ENCODE measurements around the gene SLC5A10.

The SLC5A10 gene

GRCh38 chr17:19004421-19005136, 52.6 kb downstream of the SLC5A10 start, which contains the start of gene FAM83G:
Gene FAM83G (minus strand): TSS chr17:19004764. CDS start chr17:19004041, 723 bp downstream.
- DNase-seq, result no peak

GRCh38 chr17:19005137-19005773, 53.3 kb downstream of the SLC5A10 start:
- no peak for DNase-seq

DNA sequence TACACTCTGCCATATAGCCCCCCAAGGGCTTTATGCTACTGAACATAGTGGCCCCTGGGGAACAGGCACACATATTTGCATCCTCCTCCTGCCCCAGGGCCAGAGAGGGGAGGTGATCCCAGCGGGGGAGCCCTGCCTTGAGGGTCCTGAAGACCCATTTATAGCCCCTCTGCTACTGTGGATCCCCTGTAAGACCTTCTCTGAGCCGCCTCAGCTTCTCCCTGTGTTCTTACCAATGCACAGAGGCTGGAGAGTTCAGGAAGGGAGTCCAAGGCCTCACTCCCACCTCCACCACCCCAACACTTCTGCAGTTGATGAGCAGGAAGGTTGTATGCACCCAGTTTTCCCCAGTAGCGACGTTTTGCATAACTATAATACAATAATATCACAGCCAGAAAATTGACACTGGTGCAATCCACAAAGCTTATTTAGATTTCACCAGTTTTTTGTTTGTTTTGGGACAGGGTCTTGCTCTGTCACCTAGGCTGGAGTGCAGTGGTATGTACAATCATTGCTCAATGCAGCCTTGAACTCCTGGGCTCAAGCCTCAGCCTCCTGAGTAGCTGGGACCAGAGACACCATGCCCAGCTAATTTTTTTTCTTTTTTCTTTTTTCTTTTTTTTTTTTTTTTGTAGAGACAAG, 53.9 kb downstream of the SLC5A10 start:
- DNase-seq, result no peak

- no peak for DNase-seq
These were observed 54.7 kb downstream of the SLC5A10 start for GRCh38 chr17:19006698-19007097.

DNA sequence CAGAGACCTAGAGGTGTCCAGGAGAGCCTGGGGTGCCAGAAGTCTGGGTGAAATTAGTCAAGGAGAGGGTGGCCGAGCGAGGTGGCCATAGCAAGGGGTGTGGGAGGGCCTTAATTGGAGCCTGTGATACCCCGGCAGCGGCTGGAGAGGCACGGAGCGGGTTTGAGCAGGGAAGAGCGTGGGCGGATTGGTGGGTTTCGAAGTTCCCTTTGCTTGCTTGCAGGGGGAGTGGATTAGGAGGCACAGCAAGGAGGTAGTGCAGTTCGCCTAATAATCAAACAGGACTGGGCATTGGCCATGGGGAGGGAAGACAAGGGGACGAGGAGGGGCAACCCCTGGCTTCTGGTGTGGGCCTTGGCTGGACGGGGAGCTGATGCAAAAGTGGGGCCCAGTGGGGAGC, 58.0 kb downstream of the SLC5A10 start:
- DNase-seq, result no peak

DNA sequence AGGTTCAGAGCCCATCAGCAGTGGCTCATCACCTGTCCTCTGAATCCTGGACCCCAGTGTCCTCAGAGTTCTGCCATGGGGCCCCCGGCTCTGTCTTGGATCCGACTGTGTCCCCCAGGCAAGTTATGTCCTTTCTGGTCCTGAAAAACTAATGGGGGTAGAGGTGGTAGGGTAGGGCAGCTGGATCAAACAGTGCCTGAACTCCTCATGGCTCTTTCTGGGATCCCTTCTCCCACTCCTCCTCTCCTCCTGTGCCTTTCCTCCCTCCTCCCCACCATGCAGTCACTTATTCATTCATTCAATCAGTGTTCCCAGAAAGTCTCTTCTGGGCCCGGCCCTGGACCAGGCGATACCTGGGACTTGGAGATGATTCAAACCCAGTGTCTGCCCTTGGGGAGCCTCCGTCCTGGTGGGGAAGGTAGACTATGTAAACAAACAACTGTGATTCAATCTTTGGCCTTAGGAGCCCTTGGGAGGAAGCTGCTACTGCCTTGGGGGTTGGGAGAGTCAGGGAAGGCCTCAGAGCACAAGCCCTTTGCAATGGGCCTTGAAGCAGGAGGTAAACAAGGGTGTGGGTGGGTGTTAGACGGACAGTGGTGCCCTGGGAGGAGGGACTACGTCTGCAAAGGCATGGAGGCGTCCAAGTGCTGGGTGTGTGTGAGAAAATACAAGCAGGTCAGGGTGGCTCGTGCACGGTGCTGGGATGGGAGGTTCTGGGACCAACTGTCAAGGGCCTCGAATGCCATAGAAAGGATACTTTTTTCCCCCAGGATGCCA, 59.0 kb downstream of the SLC5A10 start:
- no peak for DNase-seq

GRCh38 chr17:19011581-19011980, 59.6 kb downstream of the SLC5A10 start:
- DNase-seq, result no peak

DNA sequence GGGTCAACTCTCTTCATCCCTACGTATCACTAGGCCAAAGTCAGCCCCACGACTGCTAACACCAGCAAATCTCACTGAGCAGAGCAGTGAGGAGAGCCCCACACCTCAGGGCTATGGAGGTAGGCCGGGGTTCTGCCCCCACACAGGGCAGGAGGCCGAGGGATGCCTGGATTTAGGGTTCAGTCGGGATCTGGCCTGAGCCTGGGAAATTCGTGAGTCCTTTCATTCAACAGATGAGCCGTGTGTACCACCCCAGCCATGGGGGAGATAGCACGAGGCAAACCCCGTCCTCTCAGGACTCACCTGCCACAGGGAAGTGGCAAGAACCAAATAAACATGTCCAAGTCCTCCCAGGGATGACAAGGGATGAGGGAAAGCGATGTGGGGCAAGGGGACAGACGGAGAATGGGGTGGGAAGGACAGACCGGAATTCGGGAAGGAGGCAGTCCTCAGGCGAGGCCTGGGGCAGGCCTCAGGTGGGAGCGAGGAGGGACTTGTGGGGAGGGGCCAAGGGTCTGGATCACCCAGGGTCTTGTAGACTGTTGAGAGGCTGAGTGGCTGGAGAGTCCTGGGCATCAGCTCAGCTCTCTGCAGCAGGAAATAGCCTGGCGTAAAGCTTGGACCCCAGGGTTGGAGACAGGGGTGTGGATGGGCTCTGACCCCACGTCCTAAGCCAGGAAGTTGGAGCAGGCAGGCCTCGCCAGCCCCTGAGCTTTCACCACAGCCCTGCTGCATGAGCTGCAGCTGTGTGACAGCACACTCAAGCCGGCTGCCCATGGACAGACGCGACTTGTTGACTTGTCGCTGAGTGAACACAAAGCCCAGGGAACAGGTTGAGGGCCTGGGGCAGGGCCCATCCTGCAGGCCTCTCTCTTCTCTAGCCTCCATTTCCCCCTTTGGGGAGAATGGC, 60.5 kb downstream of the SLC5A10 start:
- DNase-seq, result no peak

GRCh38 chr17:19013226-19013625, 61.3 kb downstream of the SLC5A10 start:
- no peak for DNase-seq

- DNase-seq, result no peak
These were observed 62.1 kb downstream of the SLC5A10 start for GRCh38 chr17:19013806-19014627.

- DNase-seq, result no peak
These were observed 62.8 kb downstream of the SLC5A10 start for GRCh38 chr17:19014628-19015215.

DNA sequence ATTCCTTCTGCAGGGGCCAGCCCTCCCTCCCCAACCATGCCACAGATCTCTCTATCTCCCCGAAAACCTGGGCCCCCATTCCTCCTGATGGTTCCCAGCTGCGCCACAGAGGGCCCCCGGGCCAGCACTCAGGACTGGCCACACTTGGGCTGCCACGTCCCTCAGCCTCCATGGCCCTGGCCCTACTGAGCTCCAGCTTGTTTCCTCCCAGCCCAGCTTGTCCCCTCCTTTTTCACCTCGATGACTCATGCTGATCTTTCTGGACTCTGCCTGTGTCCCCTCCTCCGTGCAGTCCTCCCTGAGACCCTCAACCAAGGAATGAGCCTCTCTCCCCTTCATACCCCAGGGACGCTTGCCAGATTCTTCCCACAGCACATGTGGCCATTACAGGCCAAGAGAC, 63.5 kb downstream of the SLC5A10 start:
- no peak for DNase-seq

GRCh38 chr17:19016297-19016696, 64.3 kb downstream of the SLC5A10 start:
- no peak for DNase-seq

DNA sequence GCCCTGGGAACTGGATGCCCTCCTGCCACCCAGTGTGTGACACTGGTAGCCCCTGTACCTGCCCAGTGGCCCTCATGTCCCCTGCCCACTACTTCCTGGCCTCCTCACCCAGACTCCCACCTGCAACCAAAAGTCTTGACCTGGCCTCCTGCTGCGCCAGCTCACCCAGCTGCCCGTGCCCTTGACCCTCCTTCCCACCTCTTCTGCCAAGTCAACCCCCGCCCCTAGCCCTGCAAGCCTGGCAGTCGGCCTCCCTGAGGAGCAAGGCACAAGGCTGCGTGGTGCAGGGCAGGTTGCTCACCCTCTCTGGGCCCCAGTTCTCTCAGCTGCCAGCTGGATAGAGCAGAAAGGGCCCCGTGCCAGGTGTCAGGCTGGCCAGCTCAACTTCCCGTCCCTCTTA, 64.9 kb downstream of the SLC5A10 start:
- DNase-seq, result no peak

GRCh38 chr17:19017401-19017800, 65.4 kb downstream of the SLC5A10 start:
- no peak for DNase-seq

DNA sequence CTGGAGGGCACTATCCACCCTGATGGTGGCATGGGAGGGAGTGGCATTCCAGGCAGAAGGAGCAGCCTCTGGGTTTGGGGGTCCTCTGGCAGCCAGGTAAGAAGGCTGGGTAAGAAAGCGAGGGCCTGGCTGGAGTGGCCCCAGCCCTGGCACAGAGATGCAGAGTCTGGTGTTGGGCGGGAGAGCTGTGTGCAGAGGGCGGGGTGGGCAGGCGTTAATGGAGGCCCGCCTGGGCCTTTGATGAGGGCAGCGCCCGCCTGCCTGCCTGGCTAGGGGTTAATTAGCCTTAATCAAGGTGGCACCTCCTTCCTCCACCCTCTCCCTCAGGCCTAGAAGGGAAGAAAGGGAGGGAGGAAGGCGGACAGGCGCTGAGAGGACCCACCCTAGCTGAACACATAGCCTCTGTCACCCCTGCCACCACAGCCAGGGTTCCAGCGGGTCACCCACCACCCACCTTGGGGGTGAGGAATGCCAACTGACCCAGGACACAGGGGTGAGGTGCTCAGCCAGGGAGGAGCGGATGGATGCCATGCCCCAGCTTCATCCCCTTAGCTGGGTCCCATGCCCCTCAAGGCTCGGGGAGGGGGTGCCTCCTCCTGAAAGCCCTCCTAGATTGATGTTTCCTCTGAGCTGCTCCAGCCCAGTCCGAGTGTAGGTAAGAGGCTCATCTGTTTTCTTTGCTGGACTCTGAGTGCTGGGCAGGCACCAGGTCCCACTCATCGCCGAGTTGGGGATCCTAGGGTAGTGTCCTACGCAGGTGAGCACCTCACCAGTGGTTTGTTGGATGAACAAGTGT, 66.0 kb downstream of the SLC5A10 start:
- no peak for DNase-seq

DNA sequence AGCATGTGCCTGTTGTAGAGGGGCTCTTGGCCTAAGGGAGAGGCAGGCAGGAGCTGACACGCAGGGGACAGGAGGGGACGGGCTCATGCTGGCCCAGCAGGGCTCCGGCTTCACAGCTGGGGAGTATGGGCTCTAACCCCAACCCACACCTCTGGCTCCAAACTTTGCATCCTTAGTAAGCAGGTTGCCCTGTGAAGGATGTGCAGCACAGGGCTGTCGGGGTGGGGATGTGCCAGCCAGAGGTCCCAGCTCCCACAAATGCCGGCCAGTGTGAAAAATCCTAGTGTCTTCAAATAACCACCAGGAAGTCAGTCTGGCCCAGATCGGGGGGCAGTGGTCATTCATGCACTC, 66.6 kb downstream of the SLC5A10 start:
- DNase-seq, result no peak

DNA sequence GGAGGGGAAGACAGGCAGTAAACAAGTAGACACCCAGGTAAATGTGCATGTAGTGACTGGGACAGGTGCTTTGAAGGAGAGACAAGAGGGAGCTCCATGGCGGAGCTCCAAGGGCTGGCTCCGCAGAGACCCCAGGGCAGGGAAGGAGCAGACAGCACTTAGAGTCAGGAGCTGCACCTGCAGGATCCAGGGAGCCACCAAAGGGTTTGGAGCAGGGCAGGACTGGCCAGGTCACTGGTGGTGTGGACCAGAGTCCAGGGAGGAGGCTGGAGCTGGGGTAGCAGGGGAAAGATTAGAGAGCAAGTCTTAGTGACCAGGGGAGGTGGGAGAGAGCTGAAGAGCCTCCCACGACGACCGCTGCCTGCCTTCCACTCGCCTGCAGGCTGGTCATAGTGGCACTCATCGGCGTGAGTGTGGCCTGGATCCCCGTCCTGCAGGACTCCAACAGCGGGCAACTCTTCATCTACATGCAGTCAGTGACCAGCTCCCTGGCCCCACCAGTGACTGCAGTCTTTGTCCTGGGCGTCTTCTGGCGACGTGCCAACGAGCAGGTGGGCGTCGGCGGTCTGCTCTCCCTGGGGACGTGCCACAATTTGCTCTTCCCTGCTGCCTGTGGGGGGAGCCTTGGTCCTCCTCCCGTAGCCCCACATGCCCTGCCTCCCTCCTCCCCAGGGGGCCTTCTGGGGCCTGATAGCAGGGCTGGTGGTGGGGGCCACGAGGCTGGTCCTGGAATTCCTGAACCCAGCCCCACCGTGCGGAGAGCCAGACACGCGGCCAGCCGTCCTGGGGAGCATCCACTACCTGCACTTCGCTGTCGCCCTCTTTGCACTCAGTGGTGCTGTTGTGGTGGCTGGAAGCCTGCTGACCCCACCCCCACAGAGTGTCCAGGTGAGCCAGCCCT, 67.3 kb downstream of the SLC5A10 start:
- no peak for DNase-seq

GRCh38 chr17:19020016-19020415, 68.1 kb downstream of the SLC5A10 start:
- no peak for DNase-seq

Measured in C1 segment of cervical spinal cord (tissue), 14 donors.